Measurements from ENCODE around the gene PCDH1.

- no peak for TF ChIP-seq POLR2A (IDR thresholded peaks at IDR 0.05)
- peak in 1 of 3 donors; percentile 85 for TF ChIP-seq CTCF (IDR thresholded peaks at IDR 0.05)
Observed at GRCh38 chr5:141878711-141879425, 658 bp upstream of the PCDH1 start.

Measured in lower leg skin (tissue), 3 donors.